CD4-positive, alpha-beta T cell (primary cell): ENCODE results near the gene SLC38A3. TPM values are rescaled to one million over a fixed set of nuclear protein-coding genes. Genes with fewer than 3 reads are reported as not detected.
A peak's percentile ranks its signal among the peaks of the same experiment; 100 is the strongest.

Experiments
- ATAC-seq: fragments of 200-7000 bp; cut with Tn5 transposase; one replicate; pipeline ENCODE4 v1.10.0; 2022; ENCODE audit warnings: mild to moderate bottlenecking; ENCODE audit not compliant: poor library complexity
- CTCF ChIA-PET: fragments of 350-600 bp; sonication (Branson Sonifier 250); formaldehyde crosslinking; loops from one replicate; lab custom pipeline; 2021; ENCODE audit warnings: antibody characterized with exemption, inconsistent platforms; lab: Charles Lee
- POLR2A ChIA-PET: fragments of 350-600 bp; sonication (Branson Sonifier 250); formaldehyde crosslinking; loops from one replicate; lab custom pipeline; 2021; ENCODE audit warnings: antibody characterized with exemption, inconsistent platforms; lab: Charles Lee
- DNase-seq, 14 experiments: peaks; one replicate each; pipeline ENCODE4 v3.0.0-alpha.2; 2013 to 2020; ENCODE audit warnings: mixed read lengths in 2 of 14
- H3K27ac ChIP-seq, 2 donors: one replicate each; pipeline versions ENCODE4 v1.5.1 to v1.7.0; 2013; ENCODE audit warnings: low read length in 2 of 2, low read depth in 1 of 2, mild to moderate bottlenecking in 1 of 2
- H3K27me3 ChIP-seq, 2 experiments: 1 replicate in 1 of 2; 2 replicates in 1 of 2; pipeline versions ENCODE4 v1.6.1 to v1.7.0; 2013; ENCODE audit warnings: low read length in 2 of 2, control low read depth in 1 of 2, mild to moderate bottlenecking in 1 of 2, moderate library complexity in 1 of 2; ENCODE audit not compliant: insufficient read depth in 2 of 2, control insufficient read depth in 1 of 2
- H3K36me3 ChIP-seq: one replicate; pipeline ENCODE4 v1.6.1; 2013; ENCODE audit warnings: low read length, control low read depth; ENCODE audit not compliant: insufficient read depth
- H3K4me1 ChIP-seq: one replicate; pipeline ENCODE4 v1.6.1; 2013; ENCODE audit warnings: low read length, control low read depth; ENCODE audit not compliant: insufficient read depth
- H3K4me3 ChIP-seq: one replicate; pipeline ENCODE4 v1.5.1; 2013; ENCODE audit warnings: mild to moderate bottlenecking, low read length, moderate library complexity
- H3K9me3 ChIP-seq, 2 experiments: 1 replicate in 1 of 2; 2 replicates in 1 of 2; pipeline versions ENCODE4 v1.6.1 to v1.7.0; 2013; ENCODE audit warnings: low read length in 2 of 2, mild to moderate bottlenecking in 2 of 2, control low read depth in 1 of 2, moderate library complexity in 1 of 2; ENCODE audit not compliant: control insufficient read depth in 1 of 2, insufficient read depth in 1 of 2
- H3K27ac Mint-ChIP-seq: one replicate; pipeline ENCODE4 v1.8.0; 2020; ENCODE audit warnings: mixed read lengths
- H3K27me3 Mint-ChIP-seq: one replicate; pipeline ENCODE4 v1.8.0; 2021; ENCODE audit warnings: mixed read lengths
- H3K36me3 Mint-ChIP-seq: one replicate; pipeline ENCODE4 v1.8.0; 2021; ENCODE audit warnings: low read depth, mixed read lengths
- H3K4me1 Mint-ChIP-seq: one replicate; pipeline ENCODE4 v1.8.0; 2021; ENCODE audit warnings: low read depth, mixed read lengths
- H3K4me3 Mint-ChIP-seq: one replicate; pipeline ENCODE4 v1.8.0; 2020; ENCODE audit warnings: mild to moderate bottlenecking, mixed read lengths
- H3K9me3 Mint-ChIP-seq: one replicate; pipeline ENCODE4 v1.8.0; 2020; ENCODE audit warnings: mixed read lengths
- CTCF ChIP-seq: fragments of 200-600 bp; IDR thresholded peaks from one replicate; pipeline ENCODE4 v1.8.0; 2022; ENCODE audit warnings: antibody characterized with exemption, mild to moderate bottlenecking
- intact Hi-C, 2 experiments: fragments of 100-400 bp; cut with DNase I in 1 of 2; cut with micrococcal nuclease in 1 of 2; formaldehyde crosslinking; loops; one replicate each; pipeline versions ENCODE4 v1.15.1 to v1.9.0; 2023 to 2025; cut with DNase I, micrococcal nuclease
- total RNA-seq, 174 experiments: library from RNA in 2 of 174; stranded (reverse) in 2 of 174; gene quantifications; one replicate each; pipeline ENCODE4 v1.2.3 and lab custom pipeline; 2021 to 2026

The SLC38A3 gene
- total RNA-seq, 2 experiments from 2014 or later = 1.0 to 1.1 TPM

GRCh38 chr3:50205413-50206276 lies 574 bp downstream of the SLC38A3 start:
- CTCF ChIA-PET = interaction anchor here (1.7 kb wide), 1 partner anchor 11 kb away, joined by 5 read pairs; no protein-coding TSS in a partner anchor
- Mint-ChIP-seq H3K4me1 (no peaks in the 10 kb centered on the region), H3K27ac (no peak overlapping the region), H3K27me3 (peaks cover 54% of the 10 kb centered on the region), H3K4me3 (peak overlapping the region; percentile 25), H3K9me3 (no peaks in the 10 kb centered on the region), H3K36me3 (no peaks in the 10 kb centered on the region)
- peaks cover 21% of the 10 kb centered on the region for H3K4me1 ChIP-seq
- intact Hi-C loops = no loop called here
- DNase-seq (peak in 9 of 14 experiments; percentile 19 to 61 (median 33)), ATAC-seq (peak; percentile 64)
- peaks cover 48 to 63% of the 10 kb centered on the region in 2 experiments for H3K27me3 ChIP-seq
- TF ChIP-seq CTCF = no peak
- H3K27ac ChIP-seq = no peak overlapping the region
- H3K9me3 ChIP-seq = peaks cover 0 to 18% of the 10 kb centered on the region in 2 experiments
- peak overlapping the region; percentile 22 for H3K4me3 ChIP-seq
- no peaks in the 10 kb centered on the region for H3K36me3 ChIP-seq
- POLR2A ChIA-PET = interaction anchor here (1.0 kb wide), 1 partner anchor 11 kb away, joined by 4 read pairs; no protein-coding TSS in a partner anchor

DNA sequence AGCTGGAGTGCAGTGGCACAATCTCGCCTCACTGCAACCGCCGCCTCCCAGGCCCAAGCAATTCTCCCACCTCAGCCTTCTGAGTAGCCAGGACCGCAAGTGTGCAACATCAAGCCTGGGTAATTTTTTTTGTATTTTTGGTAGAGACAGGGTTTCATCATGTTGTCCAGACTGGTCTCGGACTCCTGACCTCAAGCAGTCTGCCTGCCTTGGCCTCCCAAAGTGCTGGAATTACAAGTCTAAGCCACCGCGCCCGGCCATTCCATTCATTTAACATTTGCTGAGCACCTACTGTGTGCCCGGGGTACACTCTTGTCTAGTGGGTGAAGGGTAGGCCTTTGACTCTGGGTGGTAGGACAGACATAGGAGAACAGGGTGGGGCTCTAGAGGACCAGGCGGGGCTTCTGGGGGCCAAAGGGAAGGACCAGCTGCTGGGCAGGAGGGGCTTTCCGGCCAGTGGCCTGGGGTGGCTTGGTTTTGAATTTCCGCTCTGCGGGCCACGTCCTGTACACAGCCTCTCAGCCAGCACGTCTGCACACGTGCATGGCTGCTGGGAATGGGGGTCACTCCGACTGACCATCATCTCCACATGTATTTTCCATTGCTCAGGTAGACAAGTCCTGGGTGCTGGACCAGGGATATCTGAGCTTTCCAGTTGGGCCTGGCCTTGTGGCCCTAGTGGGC lies 2.4 kb downstream of the SLC38A3 start:
- no peaks in the 10 kb centered on the region for H3K9me3 Mint-ChIP-seq
- peaks cover 42% of the 10 kb centered on the region for H3K27me3 Mint-ChIP-seq

More for the DNA sequence above, 2.4 kb downstream of the SLC38A3 start:
- CTCF ChIA-PET = interaction anchor here (1.1 kb wide), 1 partner anchor 13 kb away, joined by 3 read pairs; no protein-coding TSS in a partner anchor
- peaks cover 0 to 9% of the 10 kb centered on the region in 2 experiments for H3K9me3 ChIP-seq
- DNase-seq = no peak
- H3K27ac Mint-ChIP-seq = no peak overlapping the region
- no peak for TF ChIP-seq CTCF
- POLR2A ChIA-PET = no interaction called here
- H3K4me3 Mint-ChIP-seq = no peak overlapping the region
- H3K27me3 ChIP-seq = peaks cover 33 to 50% of the 10 kb centered on the region in 2 experiments
- H3K27ac ChIP-seq = no peak overlapping the region
- H3K4me1 Mint-ChIP-seq = no peaks in the 10 kb centered on the region
- no peak for ATAC-seq
- intact Hi-C loops = no loop called here
- H3K4me3 ChIP-seq = no peak overlapping the region
- H3K36me3 ChIP-seq = no peaks in the 10 kb centered on the region
- peaks cover 21% of the 10 kb centered on the region for H3K4me1 ChIP-seq
- no peaks in the 10 kb centered on the region for H3K36me3 Mint-ChIP-seq
